ENCODE measurements around the gene SULT1A1.
"Not testable (repeated sequence)": the region's sequence is repeated elsewhere in the genome, so short reads cannot be mapped to it uniquely, and the experiment has no call there.

DNA sequence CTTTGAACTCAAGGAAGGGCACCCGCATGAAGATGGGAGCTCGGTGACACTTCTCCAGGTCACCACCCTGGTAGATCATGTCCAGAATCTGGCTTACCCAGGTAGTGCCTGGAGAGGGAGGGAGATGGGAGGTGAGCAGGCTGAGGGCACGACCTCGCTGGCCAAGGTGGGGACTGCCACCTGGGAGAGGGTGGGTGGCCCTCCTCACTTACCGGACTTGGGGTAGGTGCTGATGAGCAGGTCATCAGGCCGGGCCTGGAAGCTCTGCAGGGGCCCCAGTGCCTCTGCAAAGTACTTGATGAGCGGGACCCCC is 1.4 kb downstream of the SULT1A1 start:
- not testable (repeated sequence) for TF ChIP-seq NR1H2 (CRISPR knock-in tag; IDR thresholded peaks at IDR 0.05); NR2C2 (CRISPR knock-in tag; IDR thresholded peaks at IDR 0.05); ZBTB21 (CRISPR knock-in tag; IDR thresholded peaks at IDR 0.05; ENCODE audit: borderline replicate concordance)
- TF ChIP-seq, protein P1, sequence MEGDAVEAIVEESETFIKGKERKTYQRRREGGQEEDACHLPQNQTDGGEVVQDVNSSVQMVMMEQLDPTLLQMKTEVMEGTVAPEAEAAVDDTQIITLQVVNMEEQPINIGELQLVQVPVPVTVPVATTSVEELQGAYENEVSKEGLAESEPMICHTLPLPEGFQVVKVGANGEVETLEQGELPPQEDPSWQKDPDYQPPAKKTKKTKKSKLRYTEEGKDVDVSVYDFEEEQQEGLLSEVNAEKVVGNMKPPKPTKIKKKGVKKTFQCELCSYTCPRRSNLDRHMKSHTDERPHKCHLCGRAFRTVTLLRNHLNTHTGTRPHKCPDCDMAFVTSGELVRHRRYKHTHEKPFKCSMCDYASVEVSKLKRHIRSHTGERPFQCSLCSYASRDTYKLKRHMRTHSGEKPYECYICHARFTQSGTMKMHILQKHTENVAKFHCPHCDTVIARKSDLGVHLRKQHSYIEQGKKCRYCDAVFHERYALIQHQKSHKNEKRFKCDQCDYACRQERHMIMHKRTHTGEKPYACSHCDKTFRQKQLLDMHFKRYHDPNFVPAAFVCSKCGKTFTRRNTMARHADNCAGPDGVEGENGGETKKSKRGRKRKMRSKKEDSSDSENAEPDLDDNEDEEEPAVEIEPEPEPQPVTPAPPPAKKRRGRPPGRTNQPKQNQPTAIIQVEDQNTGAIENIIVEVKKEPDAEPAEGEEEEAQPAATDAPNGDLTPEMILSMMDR (IDR thresholded peaks at IDR 0.05) = not testable (repeated sequence)

Measured in WTC11 (cell line).